CD4-positive, alpha-beta T cell (primary cell): ENCODE measurements around the gene CSNK2B. TPM values are rescaled to one million over a fixed set of nuclear protein-coding genes. Genes with fewer than 3 reads are reported as not detected.

Experiments used
- ATAC-seq: fragments of 200-7000 bp; cut with Tn5 transposase; one replicate; pipeline ENCODE4 v1.10.0; 2022; ENCODE audit warnings: mild to moderate bottlenecking; ENCODE audit not compliant: poor library complexity
- CTCF ChIA-PET: fragments of 350-600 bp; sonication (Branson Sonifier 250); formaldehyde crosslinking; loops from one replicate; lab custom pipeline; 2021; ENCODE audit warnings: antibody characterized with exemption, inconsistent platforms; lab: Charles Lee
- POLR2A ChIA-PET: fragments of 350-600 bp; sonication (Branson Sonifier 250); formaldehyde crosslinking; loops from one replicate; lab custom pipeline; 2021; ENCODE audit warnings: antibody characterized with exemption, inconsistent platforms; lab: Charles Lee
- DNase-seq, 14 experiments: peaks; one replicate each; pipeline ENCODE4 v3.0.0-alpha.2; 2013 to 2020; ENCODE audit warnings: mixed read lengths in 2 of 14
- H3K27ac ChIP-seq, 2 donors: one replicate each; pipeline versions ENCODE4 v1.5.1 to v1.7.0; 2013; ENCODE audit warnings: low read length in 2 of 2, low read depth in 1 of 2, mild to moderate bottlenecking in 1 of 2
- H3K27me3 ChIP-seq, 2 experiments: 1 replicate in 1 of 2; 2 replicates in 1 of 2; pipeline versions ENCODE4 v1.6.1 to v1.7.0; 2013; ENCODE audit warnings: low read length in 2 of 2, control low read depth in 1 of 2, mild to moderate bottlenecking in 1 of 2, moderate library complexity in 1 of 2; ENCODE audit not compliant: insufficient read depth in 2 of 2, control insufficient read depth in 1 of 2
- H3K36me3 ChIP-seq: one replicate; pipeline ENCODE4 v1.6.1; 2013; ENCODE audit warnings: low read length, control low read depth; ENCODE audit not compliant: insufficient read depth
- H3K4me1 ChIP-seq: one replicate; pipeline ENCODE4 v1.6.1; 2013; ENCODE audit warnings: low read length, control low read depth; ENCODE audit not compliant: insufficient read depth
- H3K4me3 ChIP-seq: one replicate; pipeline ENCODE4 v1.5.1; 2013; ENCODE audit warnings: mild to moderate bottlenecking, low read length, moderate library complexity
- H3K9me3 ChIP-seq, 2 experiments: 1 replicate in 1 of 2; 2 replicates in 1 of 2; pipeline versions ENCODE4 v1.6.1 to v1.7.0; 2013; ENCODE audit warnings: low read length in 2 of 2, mild to moderate bottlenecking in 2 of 2, control low read depth in 1 of 2, moderate library complexity in 1 of 2; ENCODE audit not compliant: control insufficient read depth in 1 of 2, insufficient read depth in 1 of 2
- H3K27ac Mint-ChIP-seq: one replicate; pipeline ENCODE4 v1.8.0; 2020; ENCODE audit warnings: mixed read lengths
- H3K27me3 Mint-ChIP-seq: one replicate; pipeline ENCODE4 v1.8.0; 2021; ENCODE audit warnings: mixed read lengths
- H3K36me3 Mint-ChIP-seq: one replicate; pipeline ENCODE4 v1.8.0; 2021; ENCODE audit warnings: low read depth, mixed read lengths
- H3K4me1 Mint-ChIP-seq: one replicate; pipeline ENCODE4 v1.8.0; 2021; ENCODE audit warnings: low read depth, mixed read lengths
- H3K4me3 Mint-ChIP-seq: one replicate; pipeline ENCODE4 v1.8.0; 2020; ENCODE audit warnings: mild to moderate bottlenecking, mixed read lengths
- H3K9me3 Mint-ChIP-seq: one replicate; pipeline ENCODE4 v1.8.0; 2020; ENCODE audit warnings: mixed read lengths
- CTCF ChIP-seq: fragments of 200-600 bp; IDR thresholded peaks from one replicate; pipeline ENCODE4 v1.8.0; 2022; ENCODE audit warnings: antibody characterized with exemption, mild to moderate bottlenecking
- intact Hi-C, 2 experiments: fragments of 100-400 bp; cut with DNase I in 1 of 2; cut with micrococcal nuclease in 1 of 2; formaldehyde crosslinking; loops; one replicate each; pipeline versions ENCODE4 v1.15.1 to v1.9.0; 2023 to 2025; cut with DNase I, micrococcal nuclease
- total RNA-seq, 174 experiments: library from RNA in 2 of 174; stranded (reverse) in 2 of 174; gene quantifications; one replicate each; pipeline ENCODE4 v1.2.3 and lab custom pipeline; 2021 to 2026

Gene CSNK2B
- total RNA-seq, 2 experiments from 2014 or later: 88.0 to 92.6 TPM

GRCh38 chr6:31621320-31621939, 44.5 kb upstream of the CSNK2B start:
- POLR2A ChIA-PET: interaction anchor here (0.6 to 4.9 kb wide), 10 partner anchors 23 to 1058 kb away, joined by 3 to 46 read pairs (median 4); partner anchors contain the start of genes BAG6, C6orf47, DDX39B and GPANK1
- no peaks in the 10 kb centered on the region for H3K27me3 Mint-ChIP-seq
- peaks cover 53% of the 10 kb centered on the region for H3K36me3 Mint-ChIP-seq
- H3K4me3 ChIP-seq: peak overlapping the region; percentile 74
- no peaks in the 10 kb centered on the region for H3K9me3 Mint-ChIP-seq
- peaks cover 37% of the 10 kb centered on the region for H3K4me1 Mint-ChIP-seq
- ATAC-seq (no peak), DNase-seq (no peak)
- no peak for TF ChIP-seq CTCF
- H3K27ac Mint-ChIP-seq: peak overlapping the region; percentile 92
- H3K4me3 Mint-ChIP-seq: peak overlapping the region; percentile 93
- peaks cover 32% of the 10 kb centered on the region for H3K4me1 ChIP-seq
- H3K9me3 ChIP-seq: no peaks in the 10 kb centered on the region
- H3K36me3 ChIP-seq: peaks cover 40% of the 10 kb centered on the region
- intact Hi-C loops: loop anchor here (2.0 kb wide), 3 partner anchors 39 to 75 kb away; partner anchors contain the start of genes ATP6V1G2 (in 1 of the 2), C6orf47 (in 1 of the 2), GPANK1 (in 1 of the 2) and NFKBIL1 (in 1 of the 2)
- H3K27me3 ChIP-seq: no peaks in the 10 kb centered on the region
- CTCF ChIA-PET: interaction anchor here (1.4 kb wide), 1 partner anchor 30 kb away, joined by 8 read pairs; the partner anchor contains the start of gene BAG6
- H3K27ac ChIP-seq: peak overlapping the region; percentile 89 to 97

- Mint-ChIP-seq H3K4me1 (peaks cover 32% of the 10 kb centered on the region), H3K27me3 (no peaks in the 10 kb centered on the region), H3K36me3 (peaks cover 59% of the 10 kb centered on the region), H3K4me3 (peak overlapping the region; percentile 93), H3K27ac (peak overlapping the region; percentile 92), H3K9me3 (no peaks in the 10 kb centered on the region)
- Histone ChIP-seq H3K27me3 (no peaks in the 10 kb centered on the region), H3K4me1 (peaks cover 27% of the 10 kb centered on the region), H3K36me3 (peaks cover 46% of the 10 kb centered on the region), H3K27ac (peak overlapping the region in 1 of 2 donors; percentile 89), H3K9me3 (no peaks in the 10 kb centered on the region), H3K4me3 (no peak overlapping the region)
- CTCF ChIA-PET: interaction anchor here (1.3 to 1.4 kb wide), 3 partner anchors 14 to 148 kb away, joined by 3 to 8 read pairs (median 4); partner anchors contain the start of gene BAG6
- ATAC-seq (no peak), DNase-seq (no peak)
- POLR2A ChIA-PET: interaction anchor here (1.0 to 4.9 kb wide), 9 partner anchors 24 to 276 kb away, joined by 3 to 46 read pairs (median 4); partner anchors contain the start of genes BAG6, C6orf47, DDX39B and GPANK1
- intact Hi-C loops: loop anchor here (2.0 kb wide), 3 partner anchors 39 to 75 kb away; partner anchors contain the start of genes ATP6V1G2 (in 1 of the 2), C6orf47 (in 1 of the 2), GPANK1 (in 1 of the 2) and NFKBIL1 (in 1 of the 2)
- TF ChIP-seq CTCF: no peak
These were observed 43.9 kb upstream of the CSNK2B start for GRCh38 chr6:31621991-31622390.

GRCh38 chr6:31622684-31623091, 43.2 kb upstream of the CSNK2B start:
- Mint-ChIP-seq H3K36me3 (peaks cover 66% of the 10 kb centered on the region), H3K27ac (peak overlapping the region; percentile 92), H3K27me3 (no peaks in the 10 kb centered on the region), H3K9me3 (no peaks in the 10 kb centered on the region), H3K4me3 (peak overlapping the region; percentile 93), H3K4me1 (peaks cover 29% of the 10 kb centered on the region)
- DNase-seq: no peak
- Histone ChIP-seq H3K27me3 (no peaks in the 10 kb centered on the region), H3K27ac (peak overlapping the region in 1 of 2 donors; percentile 89), H3K36me3 (peaks cover 53% of the 10 kb centered on the region), H3K9me3 (no peaks in the 10 kb centered on the region), H3K4me1 (peaks cover 27% of the 10 kb centered on the region), H3K4me3 (no peak overlapping the region)
- no peak for TF ChIP-seq CTCF
- intact Hi-C loops: no loop called here
- ChIA-PET CTCF (interaction anchor here (1.3 to 1.4 kb wide), 3 partner anchors 13 to 147 kb away, joined by 3 to 8 read pairs (median 4); partner anchors contain the start of gene BAG6), POLR2A (interaction anchor here (1.0 to 4.9 kb wide), 7 partner anchors 24 to 128 kb away, joined by 3 to 46 read pairs (median 6); partner anchors contain the start of genes BAG6, C6orf47, DDX39B and GPANK1)
- no peak for ATAC-seq
